Lung (tissue), 12 donors: ENCODE measurements around the gene CA12. TPM values are rescaled to one million over a fixed set of nuclear protein-coding genes. Genes with fewer than 3 reads are reported as not detected.

Source experiments
- ATAC-seq: fragments of 200-7000 bp; cut with Tn5 transposase; one replicate; pipeline ENCODE4 v1.9.1; 2020; ENCODE audit warnings: moderate number of reproducible peaks; ENCODE audit not compliant: insufficient read depth, low FRiP score
- DNase-seq, 3 donors: peaks; one replicate each; pipeline ENCODE4 v3.0.0-alpha.2; 2013 to 2017
- H3K27ac ChIP-seq, 2 donors: one replicate each; pipeline ENCODE4 v1.5.1; 2013; ENCODE audit warnings: mild to moderate bottlenecking in 2 of 2, moderate library complexity in 2 of 2, control low read depth in 1 of 2, inconsistent platforms in 1 of 2, low read depth in 1 of 2, low read length in 1 of 2
- H3K27me3 ChIP-seq, 3 donors: one replicate each; pipeline ENCODE4 v1.5.1; 2013; ENCODE audit warnings: low read length in 2 of 3; ENCODE audit not compliant: control insufficient read depth in 3 of 3, insufficient read depth in 3 of 3
- H3K36me3 ChIP-seq, 4 donors: one replicate each; pipeline ENCODE4 v1.5.1; 2013; ENCODE audit warnings: low read length in 4 of 4, mild to moderate bottlenecking in 1 of 4, moderate library complexity in 1 of 4; ENCODE audit not compliant: control insufficient read depth in 4 of 4, insufficient read depth in 4 of 4
- H3K4me1 ChIP-seq, 5 donors: one replicate each; pipeline ENCODE4 v1.5.1; 2013; ENCODE audit warnings: low read length in 5 of 5, mild to moderate bottlenecking in 2 of 5, moderate library complexity in 1 of 5; ENCODE audit not compliant: control insufficient read depth in 5 of 5, insufficient read depth in 5 of 5
- H3K4me3 ChIP-seq: one replicate; pipeline ENCODE4 v1.5.1; 2013; ENCODE audit warnings: mild to moderate bottlenecking, control low read depth, moderate library complexity
- H3K9ac ChIP-seq, 2 donors: one replicate each; pipeline ENCODE4 v1.5.1; 2013; ENCODE audit warnings: low read length in 2 of 2, control low read depth in 1 of 2; ENCODE audit not compliant: insufficient read depth in 1 of 2
- H3K9me3 ChIP-seq, 4 donors: one replicate each; pipeline ENCODE4 v1.5.1; 2013; ENCODE audit warnings: low read length in 3 of 4, mild to moderate bottlenecking in 1 of 4, moderate library complexity in 1 of 4; ENCODE audit not compliant: control insufficient read depth in 4 of 4, insufficient read depth in 3 of 4
- CTCF ChIP-seq: IDR thresholded peaks from 2 replicates; pipeline ENCODE4 v1.5.1; 2012; ENCODE audit warnings: mild to moderate bottlenecking; ENCODE audit errors: control extremely low read depth, extremely low read depth
- WGBS, 2 donors: extraction: QIAGEN DNeasy Blood & Tissue Kit; methylation state at CpG; one replicate each; pipeline ENCODE4 v1.1.7; 2013; 5-methylcytosine and 5-hydroxymethylcytosine counted together
- polyA plus RNA-seq, 2 donors: library from polyadenylated mRNA; stranded (reverse); fragments of 200-250 nt; gene quantifications; one replicate each; pipeline ENCODE4 v1.2.1, GENCODE V29; 2013
- total RNA-seq, 2 donors: library from RNA; depleted of rRNA in 1 of 2; stranded (reverse); fragments of >200 nt in 1 of 2; gene quantifications; one replicate each; pipeline ENCODE4 v1.2.1, GENCODE V29; 2014 to 2021
- donor health status: control.
- donor health status: control.
- donor health status: Bipolar disorder and iron deficiency.
- donor health status: healthy.
- donor health status: DM: yes; HTN: yes; CAD: no.

CA12 gene
- total and polyA plus RNA-seq, 4 donors, result 2.2 to 46.8 (median 5.8) TPM

- H3K9me3 ChIP-seq, result no peaks in the 10 kb centered on the region
- H3K27me3 ChIP-seq, result no peaks in the 10 kb centered on the region
- H3K4me3 ChIP-seq, result no peak overlapping the region
- H3K4me1 ChIP-seq, result no peaks in the 10 kb centered on the region
- H3K36me3 ChIP-seq, result peaks cover 0 to 16% (median 4%) of the 10 kb centered on the region in 4 donors
- H3K9ac ChIP-seq, result no peak overlapping the region
- no peak for ATAC-seq
- DNase-seq, result peak in 1 of 3 donors; percentile 13
- TF ChIP-seq CTCF, result no peak
- no peak overlapping the region for H3K27ac ChIP-seq
Measured at GRCh38 chr15:63291507-63291906, 90.1 kb downstream of the CA12 start.

GRCh38 chr15:63288778-63289378 is 92.8 kb downstream of the CA12 start:
- WGBS, 2 donors, result 3 to 4% methylated on average over 4 of the region's 4 CpGs
- Histone ChIP-seq H3K36me3 (peaks cover 0 to 28% (median 6%) of the 10 kb centered on the region in 4 donors), H3K4me3 (no peak overlapping the region), H3K4me1 (no peaks in the 10 kb centered on the region), H3K9me3 (no peaks in the 10 kb centered on the region), H3K27ac (no peak overlapping the region), H3K27me3 (no peaks in the 10 kb centered on the region), H3K9ac (no peak overlapping the region)
- peak; percentile 51 for TF ChIP-seq CTCF
- DNase-seq (peak in 2 of 3 donors; percentile 85), ATAC-seq (no peak)

GRCh38 chr15:63288342-63288741 is 93.3 kb downstream of the CA12 start:
- 75 to 88% methylated on average over 1 of the region's 1 CpG for WGBS, 2 donors
- Histone ChIP-seq H3K27ac (no peak overlapping the region), H3K4me1 (no peaks in the 10 kb centered on the region), H3K9ac (no peak overlapping the region), H3K36me3 (peaks cover 0 to 28% (median 6%) of the 10 kb centered on the region in 4 donors), H3K4me3 (no peak overlapping the region), H3K27me3 (no peaks in the 10 kb centered on the region), H3K9me3 (no peaks in the 10 kb centered on the region)
- DNase-seq (peak in 1 of 3 donors; percentile 19), ATAC-seq (no peak)
- TF ChIP-seq CTCF, result no peak

- H3K4me1 ChIP-seq, result no peaks in the 10 kb centered on the region
- H3K9me3 ChIP-seq, result no peaks in the 10 kb centered on the region
- ATAC-seq (no peak), DNase-seq (no peak)
- H3K27ac ChIP-seq, result no peak overlapping the region
- no peak overlapping the region for H3K9ac ChIP-seq
- WGBS, 2 donors, result 83 to 89% methylated on average over 2 of the region's 2 CpGs
- no peaks in the 10 kb centered on the region for H3K27me3 ChIP-seq
- TF ChIP-seq CTCF, result no peak
- no peak overlapping the region for H3K4me3 ChIP-seq
- peaks cover 0 to 28% (median 6%) of the 10 kb centered on the region in 4 donors for H3K36me3 ChIP-seq
Measured at GRCh38 chr15:63287109-63287508, 94.5 kb downstream of the CA12 start.
